ENCODE data around the gene CDK5R2.

- TF ChIP-seq, protein P1, sequence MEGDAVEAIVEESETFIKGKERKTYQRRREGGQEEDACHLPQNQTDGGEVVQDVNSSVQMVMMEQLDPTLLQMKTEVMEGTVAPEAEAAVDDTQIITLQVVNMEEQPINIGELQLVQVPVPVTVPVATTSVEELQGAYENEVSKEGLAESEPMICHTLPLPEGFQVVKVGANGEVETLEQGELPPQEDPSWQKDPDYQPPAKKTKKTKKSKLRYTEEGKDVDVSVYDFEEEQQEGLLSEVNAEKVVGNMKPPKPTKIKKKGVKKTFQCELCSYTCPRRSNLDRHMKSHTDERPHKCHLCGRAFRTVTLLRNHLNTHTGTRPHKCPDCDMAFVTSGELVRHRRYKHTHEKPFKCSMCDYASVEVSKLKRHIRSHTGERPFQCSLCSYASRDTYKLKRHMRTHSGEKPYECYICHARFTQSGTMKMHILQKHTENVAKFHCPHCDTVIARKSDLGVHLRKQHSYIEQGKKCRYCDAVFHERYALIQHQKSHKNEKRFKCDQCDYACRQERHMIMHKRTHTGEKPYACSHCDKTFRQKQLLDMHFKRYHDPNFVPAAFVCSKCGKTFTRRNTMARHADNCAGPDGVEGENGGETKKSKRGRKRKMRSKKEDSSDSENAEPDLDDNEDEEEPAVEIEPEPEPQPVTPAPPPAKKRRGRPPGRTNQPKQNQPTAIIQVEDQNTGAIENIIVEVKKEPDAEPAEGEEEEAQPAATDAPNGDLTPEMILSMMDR (optimal IDR thresholded peaks at IDR 0.05 in 1 of 3, IDR thresholded peaks at IDR 0.05 in 1 of 3, conservative IDR thresholded peaks at IDR 0.05 in 1 of 3; ENCODE audit: extremely low read depth in 1 of 3, insufficient read depth in 2 of 3, low read length in 3 of 3) = no peak
- no peak for TF ChIP-seq EZH2 (IDR thresholded peaks at IDR 0.05; ENCODE audit: low read length)
Measured at GRCh38 chr2:219003267-219003634, 43.8 kb downstream of the CDK5R2 start.
